Measurements from ENCODE around the gene CNTLN.
"Not testable (repeated sequence)": the region's sequence is repeated elsewhere in the genome, so short reads cannot be mapped to it uniquely, and the experiment has no call there.

Gene CNTLN

GRCh38 chr9:17486396-17486795 is 351.6 kb downstream of the CNTLN start:
- no peak for DNase-seq (ENCODE audit: low read depth in 2 of 2, low spot score in 1 of 2)

DNA sequence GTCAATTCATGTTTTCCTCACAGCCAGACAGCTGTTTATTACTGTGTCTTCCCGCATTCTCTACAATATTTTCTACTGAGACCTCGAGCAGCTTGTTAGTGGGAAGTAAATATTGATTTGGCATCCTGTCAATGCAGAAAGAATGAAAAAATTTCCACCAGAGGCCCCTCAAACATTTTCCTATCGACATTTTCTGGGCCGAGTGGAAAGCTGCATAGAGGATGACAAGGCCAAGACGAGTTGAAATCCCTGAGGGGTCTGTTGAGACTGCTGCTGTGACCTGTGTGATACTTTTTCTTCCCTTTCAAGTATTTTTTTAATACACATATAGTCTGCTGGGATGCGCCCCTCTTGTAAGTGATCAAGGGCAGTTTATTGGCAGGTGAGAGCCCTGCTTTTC is 352.6 kb downstream of the CNTLN start:
- DNase-seq (ENCODE audit: low read depth in 2 of 2, low spot score in 1 of 2): no peak

GRCh38 chr9:17488662-17489061 is 353.8 kb downstream of the CNTLN start:
- no peak for DNase-seq (ENCODE audit: low read depth in 2 of 2, low spot score in 1 of 2)

DNA sequence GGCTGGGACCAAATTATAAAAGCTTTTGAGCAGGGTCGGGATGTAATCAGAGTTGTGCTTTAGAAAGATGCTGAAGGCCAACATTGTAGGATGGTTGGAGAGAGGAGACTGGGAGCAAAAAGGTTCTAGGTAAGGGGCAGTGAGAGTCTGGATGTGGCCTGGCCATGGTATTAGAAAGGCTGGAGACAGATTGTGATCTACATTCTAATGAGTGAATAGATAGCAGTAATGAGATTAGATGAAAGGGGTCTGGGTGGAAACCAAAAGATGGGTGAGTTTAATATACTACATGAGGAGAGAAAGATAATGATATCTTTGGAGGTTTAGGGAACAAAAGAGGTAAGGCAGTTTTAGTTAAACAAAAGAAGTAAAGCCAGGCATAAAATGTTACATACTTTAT is 355.3 kb downstream of the CNTLN start:
- no peak for DNase-seq (ENCODE audit: low read depth in 2 of 2, low spot score in 1 of 2)

DNA sequence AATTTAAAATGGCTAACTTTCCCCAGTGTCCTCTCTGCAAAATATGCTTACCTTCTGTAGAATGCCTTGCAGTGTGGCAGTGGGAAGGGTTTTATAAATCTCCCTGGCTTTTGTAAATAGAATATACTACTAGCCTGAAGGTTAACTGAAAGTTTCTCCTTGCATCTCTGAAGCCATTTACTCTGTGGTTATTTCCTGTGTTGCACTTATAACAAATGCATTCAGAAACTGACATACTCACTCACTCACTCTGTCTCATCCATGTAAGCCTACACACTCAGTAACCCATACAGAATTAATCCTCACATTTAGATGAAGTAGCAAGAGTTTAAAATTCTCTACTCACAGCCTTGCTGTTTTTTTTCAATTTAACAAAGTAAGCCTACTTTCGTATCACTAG is 356.9 kb downstream of the CNTLN start:
- DNase-seq (ENCODE audit: low read depth in 2 of 2, low spot score in 1 of 2): no peak

- DNase-seq (ENCODE audit: low read depth in 2 of 2, low spot score in 1 of 2): no peak
Measured at GRCh38 chr9:17503196-17503595, 368.4 kb downstream of the CNTLN start.

- no peak for DNase-seq (ENCODE audit: low read depth in 2 of 2, low spot score in 1 of 2)
Measured at GRCh38 chr9:17509151-17509550, 374.3 kb downstream of the CNTLN start.

DNA sequence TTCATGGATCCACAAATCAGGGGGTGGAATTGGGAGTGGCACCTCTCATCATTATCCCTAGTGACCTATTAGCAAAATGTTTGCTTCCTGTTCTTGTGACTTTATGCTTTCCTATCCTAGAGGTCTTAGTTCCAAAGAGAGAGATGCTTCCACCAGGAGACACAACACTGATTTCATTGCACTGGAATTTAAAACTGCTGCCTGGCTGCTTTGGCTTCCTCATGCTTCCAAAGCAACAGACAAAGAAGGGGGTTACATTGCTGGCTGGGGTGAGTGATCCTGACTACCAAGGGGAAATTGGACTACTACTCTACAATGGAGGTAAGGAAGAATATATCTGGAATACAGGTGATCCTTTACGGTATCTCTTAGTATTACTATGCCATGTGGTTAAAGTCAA is 374.9 kb downstream of the CNTLN start:
- DNase-seq (ENCODE audit: low read depth in 2 of 2, low spot score in 1 of 2): no peak

DNA sequence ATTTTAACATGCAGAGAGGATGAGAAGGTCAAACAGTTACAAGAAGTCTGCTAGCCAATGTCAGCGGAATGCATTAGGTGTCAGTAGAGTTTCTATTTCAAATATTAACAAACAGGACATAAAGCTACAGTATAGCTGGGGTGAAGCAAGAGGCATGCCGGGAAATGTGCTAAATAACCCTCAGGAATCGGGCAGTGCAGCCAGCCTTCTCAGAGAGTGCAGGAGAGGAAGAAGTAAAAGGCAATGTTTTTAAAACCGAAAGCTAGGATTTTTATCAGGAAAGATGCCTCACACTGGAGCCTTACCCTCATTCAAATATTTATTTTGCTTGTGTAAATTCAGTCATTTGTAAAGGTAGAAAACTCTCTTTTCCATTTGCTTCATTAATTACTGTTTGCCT is 384.9 kb downstream of the CNTLN start:
- no peak for DNase-seq (ENCODE audit: low read depth in 2 of 2, low spot score in 1 of 2)

- no peak for DNase-seq (ENCODE audit: low read depth in 2 of 2, low spot score in 1 of 2)
Measured at GRCh38 chr9:17520268-17521064, 385.6 kb downstream of the CNTLN start.

DNA sequence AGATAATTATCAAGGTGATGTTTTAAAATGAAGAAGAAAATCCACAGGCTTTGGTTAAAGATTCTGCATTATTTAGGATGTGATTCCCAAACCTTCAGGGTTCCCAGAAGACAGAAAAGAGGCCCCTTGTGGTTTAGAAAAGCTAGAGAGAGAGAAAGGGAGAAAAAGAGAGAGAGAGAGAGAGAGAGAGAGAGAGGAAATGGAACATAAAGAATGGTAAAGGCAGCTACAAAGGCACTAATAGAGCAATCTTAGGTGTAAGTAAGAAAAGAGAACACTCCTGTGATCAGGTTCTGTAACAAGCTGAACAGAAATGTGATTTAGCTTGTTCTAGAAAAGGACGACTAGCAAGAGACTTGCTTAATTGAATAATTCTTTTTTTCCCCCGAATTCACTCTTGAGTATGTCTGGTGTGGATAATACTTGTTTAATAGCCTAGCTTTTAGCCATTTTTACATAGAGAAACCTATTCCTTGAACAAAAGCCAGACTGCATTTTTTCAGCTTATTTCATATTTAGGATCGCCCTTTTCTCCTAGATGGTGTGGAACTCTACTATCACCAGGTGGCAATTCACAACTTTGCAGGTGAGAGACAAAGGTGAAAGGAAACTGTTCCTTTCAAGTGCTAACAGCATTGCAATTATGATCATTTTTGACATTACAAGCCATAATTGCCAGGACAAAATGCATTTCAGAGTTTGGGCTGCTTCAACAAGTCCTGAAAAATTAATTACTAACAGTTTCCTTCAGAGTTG is 386.4 kb downstream of the CNTLN start:
- DNase-seq (ENCODE audit: low read depth in 2 of 2, low spot score in 1 of 2): no peak

- DNase-seq (ENCODE audit: low read depth in 2 of 2, low spot score in 1 of 2): not testable (repeated sequence)
Measured at GRCh38 chr9:17526726-17527125, 391.9 kb downstream of the CNTLN start.

- DNase-seq (ENCODE audit: low read depth in 2 of 2, low spot score in 1 of 2): no peak
Measured at GRCh38 chr9:17528859-17529258, 394.0 kb downstream of the CNTLN start.

- no peak for DNase-seq (ENCODE audit: low read depth in 2 of 2, low spot score in 1 of 2)
Measured at GRCh38 chr9:17531642-17532254, 396.9 kb downstream of the CNTLN start.

DNA sequence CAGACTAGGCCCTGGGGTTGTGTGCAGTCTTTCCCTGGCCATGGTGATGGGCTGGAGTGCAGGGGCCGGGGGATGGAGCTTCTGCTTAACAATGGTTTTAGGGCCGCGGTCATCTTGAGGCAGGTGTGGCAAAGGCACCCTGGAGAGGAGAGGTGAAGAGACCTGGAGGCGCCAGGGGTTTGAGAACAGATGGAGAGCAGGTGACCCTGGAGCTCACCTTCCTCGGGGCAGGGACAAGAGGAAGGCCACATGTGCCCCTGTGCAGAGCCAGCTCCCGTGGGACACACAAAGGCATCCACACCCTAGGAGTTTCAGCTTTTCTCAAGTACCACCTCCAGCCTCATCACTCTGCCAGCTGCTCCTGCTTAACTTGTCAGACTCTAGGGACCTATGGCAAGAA is 397.6 kb downstream of the CNTLN start:
- DNase-seq (ENCODE audit: low read depth in 2 of 2, low spot score in 1 of 2): no peak

GRCh38 chr9:17535176-17535575 is 400.3 kb downstream of the CNTLN start:
- no peak for DNase-seq (ENCODE audit: low read depth in 2 of 2, low spot score in 1 of 2)

- no peak for DNase-seq (ENCODE audit: low read depth in 2 of 2, low spot score in 1 of 2)
Measured at GRCh38 chr9:17536027-17536426, 401.2 kb downstream of the CNTLN start.

DNA sequence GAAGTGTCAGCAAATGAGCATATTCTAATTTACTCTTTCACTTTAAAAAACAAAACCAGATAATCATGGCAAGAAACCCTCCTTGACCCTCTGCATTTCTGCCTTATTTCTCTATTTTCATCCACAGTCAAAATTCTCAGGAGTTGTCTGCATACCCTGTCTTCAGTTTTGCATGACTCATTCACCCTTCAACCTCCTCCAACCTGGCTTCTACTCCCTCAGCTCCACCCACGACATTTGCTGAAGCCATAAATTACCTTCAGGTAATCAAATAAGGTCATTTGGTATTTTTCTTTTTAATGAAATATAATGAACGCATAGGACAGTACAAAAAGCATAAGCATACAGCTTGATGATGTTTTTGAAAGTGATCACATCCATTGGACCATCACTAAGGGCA is 416.2 kb downstream of the CNTLN start:
- no peak for DNase-seq (ENCODE audit: low read depth in 2 of 2, low spot score in 1 of 2)
